ENCODE measurements around the gene CYSTM1. TPM values are rescaled to one million over a fixed set of nuclear protein-coding genes. Genes with fewer than 3 reads are reported as not detected.

The CYSTM1 gene
- total and polyA plus RNA-seq, 7 experiments from 2014 or later, result 1.6 to 11.1 (median 3.5) TPM

- peaks cover under 1 to 5% (median 2%) of the 10 kb centered on the region in 7 donors for H3K4me1 Mint-ChIP-seq
These were observed 12.7 kb upstream of the CYSTM1 start for GRCh38 chr5:140162275-140162674.

GRCh38 chr5:140162781-140163180 lies 12.2 kb upstream of the CYSTM1 start:
- Histone ChIP-seq H3K4me3 (ENCODE audit: low read length) (no peak overlapping the region), H3K27me3 (ENCODE audit: control insufficient read depth in 2 of 2, insufficient read depth in 2 of 2, low read length in 2 of 2) (no peaks in the 10 kb centered on the region), H3K4me1 (ENCODE audit: control insufficient read depth in 2 of 2, insufficient read depth in 2 of 2, low read length in 2 of 2) (no peaks in the 10 kb centered on the region), H3K36me3 (ENCODE audit: control insufficient read depth in 2 of 3, insufficient read depth in 3 of 3, low read length in 3 of 3) (no peaks in the 10 kb centered on the region), H3K9me3 (ENCODE audit: control insufficient read depth in 2 of 3, low read length in 3 of 3) (no peaks in the 10 kb centered on the region), H3K27ac (ENCODE audit: low read depth, low read length) (no peak overlapping the region)
- Mint-ChIP-seq H3K4me3 (no peak overlapping the region), H3K27me3 (peaks cover 0 to 17% (median 0%) of the 10 kb centered on the region in 5 donors), H3K4me1 (peaks cover 0 to 5% (median 0%) of the 10 kb centered on the region in 7 donors), H3K27ac (no peak overlapping the region), H3K9me3 (no peaks in the 10 kb centered on the region), H3K36me3 (peaks cover 0 to 5% (median 0%) of the 10 kb centered on the region in 5 donors)
- CTCF ChIA-PET, result no interaction called here
- intact Hi-C loops (cut with micrococcal nuclease), result no loop called here
- ATAC-seq, result no peak
- no peak for DNase-seq
- POLR2A ChIA-PET, result no interaction called here

More at GRCh38 chr5:140162275-140162674, 12.7 kb upstream of the CYSTM1 start:
- DNase-seq, result no peak
- Mint-ChIP-seq H3K27ac (no peak overlapping the region), H3K27me3 (peaks cover 0 to 16% (median 0%) of the 10 kb centered on the region in 5 donors), H3K36me3 (peaks cover 0 to 2% (median 0%) of the 10 kb centered on the region in 5 donors), H3K9me3 (no peaks in the 10 kb centered on the region), H3K4me3 (no peak overlapping the region)
- Histone ChIP-seq H3K4me3 (ENCODE audit: low read length) (no peak overlapping the region), H3K9me3 (ENCODE audit: control insufficient read depth in 2 of 3, low read length in 3 of 3) (no peaks in the 10 kb centered on the region), H3K27me3 (ENCODE audit: control insufficient read depth in 2 of 2, insufficient read depth in 2 of 2, low read length in 2 of 2) (no peaks in the 10 kb centered on the region), H3K36me3 (ENCODE audit: control insufficient read depth in 2 of 3, insufficient read depth in 3 of 3, low read length in 3 of 3) (no peaks in the 10 kb centered on the region), H3K27ac (ENCODE audit: low read depth, low read length) (no peak overlapping the region), H3K4me1 (ENCODE audit: control insufficient read depth in 2 of 2, insufficient read depth in 2 of 2, low read length in 2 of 2) (no peaks in the 10 kb centered on the region)
- POLR2A ChIA-PET, result no interaction called here
- intact Hi-C loops (cut with micrococcal nuclease), result no loop called here
- CTCF ChIA-PET, result interaction anchor here (0.7 kb wide), 1 partner anchor 89 kb away, joined by 3 read pairs; no protein-coding TSS in a partner anchor
- ATAC-seq, result no peak

- no peak overlapping the region for H3K4me3 Mint-ChIP-seq
- no peaks in the 10 kb centered on the region for H3K9me3 Mint-ChIP-seq
- no peaks in the 10 kb centered on the region for H3K4me1 ChIP-seq (ENCODE audit: control insufficient read depth in 2 of 2, insufficient read depth in 2 of 2, low read length in 2 of 2)
- intact Hi-C loops (cut with micrococcal nuclease), result no loop called here
- H3K36me3 ChIP-seq (ENCODE audit: control insufficient read depth in 2 of 3, insufficient read depth in 3 of 3, low read length in 3 of 3), result no peaks in the 10 kb centered on the region
- H3K27ac Mint-ChIP-seq, result no peak overlapping the region
- H3K27me3 ChIP-seq (ENCODE audit: control insufficient read depth in 2 of 2, insufficient read depth in 2 of 2, low read length in 2 of 2), result no peaks in the 10 kb centered on the region
- H3K36me3 Mint-ChIP-seq, result peaks cover 0 to 5% (median 0%) of the 10 kb centered on the region in 5 donors
- peaks cover 0 to 5% (median 0%) of the 10 kb centered on the region in 7 donors for H3K4me1 Mint-ChIP-seq
- H3K27me3 Mint-ChIP-seq, result peaks cover 0 to 19% (median 0%) of the 10 kb centered on the region in 5 donors
- no peaks in the 10 kb centered on the region for H3K9me3 ChIP-seq (ENCODE audit: control insufficient read depth in 2 of 3, low read length in 3 of 3)
- H3K27ac ChIP-seq (ENCODE audit: low read depth, low read length), result no peak overlapping the region
- ChIA-PET CTCF (no interaction called here), POLR2A (interaction anchor here (1.0 kb wide), 1 partner anchor 58 kb away, joined by 3 read pairs; no protein-coding TSS in a partner anchor)
- no peak overlapping the region for H3K4me3 ChIP-seq (ENCODE audit: low read length)
- DNase-seq (no peak), ATAC-seq (no peak)
These were observed 9.7 kb upstream of the CYSTM1 start for GRCh38 chr5:140165101-140165922.

GRCh38 chr5:140165923-140166270 lies 9.1 kb upstream of the CYSTM1 start:
- intact Hi-C loops (cut with micrococcal nuclease), result no loop called here
- Mint-ChIP-seq H3K27ac (no peak overlapping the region), H3K27me3 (peaks cover 0 to 19% (median 0%) of the 10 kb centered on the region in 5 donors), H3K9me3 (no peaks in the 10 kb centered on the region), H3K36me3 (peaks cover 0 to 5% (median 0%) of the 10 kb centered on the region in 5 donors), H3K4me1 (peaks cover 0 to 5% (median 0%) of the 10 kb centered on the region in 7 donors), H3K4me3 (no peak overlapping the region)
- Histone ChIP-seq H3K9me3 (ENCODE audit: control insufficient read depth in 2 of 3, low read length in 3 of 3) (no peaks in the 10 kb centered on the region), H3K4me3 (ENCODE audit: low read length) (no peak overlapping the region), H3K27ac (ENCODE audit: low read depth, low read length) (no peak overlapping the region), H3K4me1 (ENCODE audit: control insufficient read depth in 2 of 2, insufficient read depth in 2 of 2, low read length in 2 of 2) (no peaks in the 10 kb centered on the region), H3K27me3 (ENCODE audit: control insufficient read depth in 2 of 2, insufficient read depth in 2 of 2, low read length in 2 of 2) (no peaks in the 10 kb centered on the region), H3K36me3 (ENCODE audit: control insufficient read depth in 2 of 3, insufficient read depth in 3 of 3, low read length in 3 of 3) (no peaks in the 10 kb centered on the region)
- DNase-seq, result no peak
- ChIA-PET POLR2A (no interaction called here), CTCF (no interaction called here)
- no peak for ATAC-seq

GRCh38 chr5:140166911-140167310 lies 8.1 kb upstream of the CYSTM1 start:
- Histone ChIP-seq H3K27ac (ENCODE audit: low read depth, low read length) (no peak overlapping the region), H3K9me3 (ENCODE audit: control insufficient read depth in 2 of 3, low read length in 3 of 3) (no peaks in the 10 kb centered on the region), H3K36me3 (ENCODE audit: control insufficient read depth in 2 of 3, insufficient read depth in 3 of 3, low read length in 3 of 3) (no peaks in the 10 kb centered on the region), H3K4me3 (ENCODE audit: low read length) (no peak overlapping the region), H3K4me1 (ENCODE audit: control insufficient read depth in 2 of 2, insufficient read depth in 2 of 2, low read length in 2 of 2) (no peaks in the 10 kb centered on the region), H3K27me3 (ENCODE audit: control insufficient read depth in 2 of 2, insufficient read depth in 2 of 2, low read length in 2 of 2) (no peaks in the 10 kb centered on the region)
- H3K27ac Mint-ChIP-seq, result no peak overlapping the region
- H3K4me1 Mint-ChIP-seq, result peaks cover 0 to 5% (median 0%) of the 10 kb centered on the region in 7 donors
- no peak for DNase-seq
- intact Hi-C loops (cut with micrococcal nuclease), result no loop called here
- no peak for ATAC-seq
- H3K4me3 Mint-ChIP-seq, result no peak overlapping the region
- H3K9me3 Mint-ChIP-seq, result no peaks in the 10 kb centered on the region
- ChIA-PET POLR2A (no interaction called here), CTCF (no interaction called here)
- peaks cover 0 to 5% (median 0%) of the 10 kb centered on the region in 5 donors for H3K36me3 Mint-ChIP-seq
- H3K27me3 Mint-ChIP-seq, result peaks cover 0 to 26% (median 0%) of the 10 kb centered on the region in 5 donors

GRCh38 chr5:140168371-140168770 lies 6.6 kb upstream of the CYSTM1 start:
- Mint-ChIP-seq H3K36me3 (peaks cover 0 to 8% (median 0%) of the 10 kb centered on the region in 5 donors), H3K4me3 (no peak overlapping the region), H3K27me3 (peaks cover 0 to 30% (median 0%) of the 10 kb centered on the region in 5 donors), H3K27ac (no peak overlapping the region), H3K9me3 (no peaks in the 10 kb centered on the region), H3K4me1 (peaks cover 0 to 4% (median 0%) of the 10 kb centered on the region in 7 donors)
- Histone ChIP-seq H3K9me3 (ENCODE audit: control insufficient read depth in 2 of 3, low read length in 3 of 3) (no peaks in the 10 kb centered on the region), H3K27me3 (ENCODE audit: control insufficient read depth in 2 of 2, insufficient read depth in 2 of 2, low read length in 2 of 2) (no peaks in the 10 kb centered on the region), H3K4me3 (ENCODE audit: low read length) (no peak overlapping the region), H3K4me1 (ENCODE audit: control insufficient read depth in 2 of 2, insufficient read depth in 2 of 2, low read length in 2 of 2) (no peaks in the 10 kb centered on the region), H3K27ac (ENCODE audit: low read depth, low read length) (no peak overlapping the region), H3K36me3 (ENCODE audit: control insufficient read depth in 2 of 3, insufficient read depth in 3 of 3, low read length in 3 of 3) (no peaks in the 10 kb centered on the region)
- ChIA-PET CTCF (interaction anchor here (0.6 kb wide), 1 partner anchor 115 kb away, joined by 3 read pairs; no protein-coding TSS in a partner anchor), POLR2A (no interaction called here)
- no peak for DNase-seq
- intact Hi-C loops (cut with micrococcal nuclease), result no loop called here
- no peak for ATAC-seq

- H3K4me1 Mint-ChIP-seq, result peaks cover 3 to 7% (median 6%) of the 10 kb centered on the region in 7 donors
- no peaks in the 10 kb centered on the region for H3K9me3 Mint-ChIP-seq
- Histone ChIP-seq H3K36me3 (ENCODE audit: control insufficient read depth in 2 of 3, insufficient read depth in 3 of 3, low read length in 3 of 3) (no peaks in the 10 kb centered on the region), H3K27me3 (ENCODE audit: control insufficient read depth in 2 of 2, insufficient read depth in 2 of 2, low read length in 2 of 2) (no peaks in the 10 kb centered on the region), H3K9me3 (ENCODE audit: control insufficient read depth in 2 of 3, low read length in 3 of 3) (no peaks in the 10 kb centered on the region), H3K4me3 (ENCODE audit: low read length) (no peak overlapping the region), H3K27ac (ENCODE audit: low read depth, low read length) (no peak overlapping the region), H3K4me1 (ENCODE audit: control insufficient read depth in 2 of 2, insufficient read depth in 2 of 2, low read length in 2 of 2) (peaks cover under 1 to 3% of the 10 kb centered on the region in 2 donors)
- DNase-seq (no peak), ATAC-seq (no peak)
- peaks cover 0 to 38% (median 0%) of the 10 kb centered on the region in 5 donors for H3K27me3 Mint-ChIP-seq
- ChIA-PET POLR2A (no interaction called here), CTCF (no interaction called here)
- H3K27ac Mint-ChIP-seq, result no peak overlapping the region
- H3K4me3 Mint-ChIP-seq, result no peak overlapping the region
- intact Hi-C loops (cut with micrococcal nuclease), result no loop called here
- peaks cover 0 to 8% (median 0%) of the 10 kb centered on the region in 5 donors for H3K36me3 Mint-ChIP-seq
These were observed 5.6 kb upstream of the CYSTM1 start for GRCh38 chr5:140169410-140169809.

Data from naive thymus-derived CD4-positive, alpha-beta T cell (primary cell).